ENCODE measurements around the gene OPRM1.

GRCh38 chr6:154095571-154095970 is 56.5 kb downstream of the OPRM1 start:
- TF ChIP-seq SUZ12 (IDR thresholded peaks at IDR 0.05; ENCODE audit: extremely low read depth, insufficient read depth, insufficient read length) (no peak), ZNF274 (IDR thresholded peaks at IDR 0.05; ENCODE audit: low read depth, low read length) (no peak), YY1 (IDR thresholded peaks at IDR 0.05; ENCODE audit: insufficient read depth, insufficient read length) (no peak)

Measured in NT2/D1 (cell line).